Smooth muscle cell (in vitro differentiated cells): ENCODE measurements around the gene SNU13. TPM values are rescaled to one million over a fixed set of nuclear protein-coding genes. Genes with fewer than 3 reads are reported as not detected.

ENCODE experiments used
- DNase-seq: peaks from one replicate; lab custom pipeline; 2025; ENCODE audit not compliant: unreplicated experiment; lab: John Stamatoyannopoulos, UW
- H2AFZ ChIP-seq: fragments of 200-600 bp; sonication (generic); 2 replicates; pipeline ENCODE4 v1.6.0; 2016; ENCODE audit warnings: antibody characterized with exemption, low read depth, mild to moderate bottlenecking
- H3F3A ChIP-seq: fragments of 200-600 bp; sonication (generic); 2 replicates; pipeline ENCODE4 v1.6.0; 2017; ENCODE audit warnings: antibody characterized with exemption, low read depth
- H3K27ac ChIP-seq: fragments of 200-600 bp; sonication (generic); 2 replicates; pipeline ENCODE4 v1.5.1; 2016; ENCODE audit warnings: low read depth, mild to moderate bottlenecking
- H3K27me3 ChIP-seq: fragments of 200-600 bp; sonication (generic); 2 replicates; pipeline ENCODE4 v1.6.1; 2016; ENCODE audit warnings: low read depth, mild to moderate bottlenecking
- H3K36me3 ChIP-seq: fragments of 200-600 bp; sonication (generic); 2 replicates; pipeline ENCODE4 v1.5.1; 2016; ENCODE audit warnings: low read depth
- H3K4me1 ChIP-seq: fragments of 200-600 bp; sonication (generic); 2 replicates; pipeline ENCODE4 v1.5.1; 2016; ENCODE audit warnings: low read depth
- H3K4me2 ChIP-seq: fragments of 200-600 bp; sonication (generic); 2 replicates; pipeline ENCODE4 v1.6.0; 2016; ENCODE audit warnings: mild to moderate bottlenecking
- H3K4me3 ChIP-seq: fragments of 200-600 bp; sonication (generic); 2 replicates; pipeline ENCODE4 v1.5.1; 2016; ENCODE audit warnings: mild to moderate bottlenecking
- H3K79me2 ChIP-seq: fragments of 200-600 bp; sonication (generic); 2 replicates; pipeline ENCODE4 v1.6.0; 2016; ENCODE audit warnings: low read depth, mild to moderate bottlenecking
- H3K9ac ChIP-seq: fragments of 200-600 bp; sonication (generic); 2 replicates; pipeline ENCODE4 v1.6.0; 2016; ENCODE audit warnings: low read depth
- H3K9me3 ChIP-seq: fragments of 200-600 bp; sonication (generic); replicated peaks from 2 replicates; pipeline ENCODE4 v1.5.1; 2016; ENCODE audit warnings: low read depth
- H4K20me1 ChIP-seq: fragments of 200-600 bp; sonication (generic); 2 replicates; pipeline ENCODE4 v1.6.0; 2016; ENCODE audit warnings: low read depth
- WGBS: methylation state at CpG from one replicate; pipeline ENCODE4 v1.1.7; 2016; ENCODE audit warnings: low lambda C conversion rate; 5-methylcytosine and 5-hydroxymethylcytosine counted together
- polyA plus RNA-seq: library from polyadenylated mRNA; unstranded; fragments of >200 nt; fragmentation: Nextera tagmentation; extraction: Ambion mirVana; gene quantifications from 2 replicates; pipeline ENCODE4 v1.2.1, GENCODE V29; 2016
- total RNA-seq: library from RNA; depleted of rRNA; stranded (reverse); fragments of >200 nt; gene quantifications from 2 replicates; pipeline ENCODE4 v1.2.3, GENCODE V29; 2014
- TF ChIP-seq, protein P1 (sequence below): fragments of 200-600 bp; sonication (generic); IDR thresholded peaks from 2 replicates; pipeline ENCODE4 v1.5.1; 2017; ENCODE audit warnings: borderline replicate concordance, mild to moderate bottlenecking, antibody characterized with exemption; ENCODE audit not compliant: insufficient read depth, poor library complexity, severe bottlenecking

The SNU13 gene
- total and polyA plus RNA-seq, 2 experiments from 2014 or later = 142 to 250 TPM

DNA sequence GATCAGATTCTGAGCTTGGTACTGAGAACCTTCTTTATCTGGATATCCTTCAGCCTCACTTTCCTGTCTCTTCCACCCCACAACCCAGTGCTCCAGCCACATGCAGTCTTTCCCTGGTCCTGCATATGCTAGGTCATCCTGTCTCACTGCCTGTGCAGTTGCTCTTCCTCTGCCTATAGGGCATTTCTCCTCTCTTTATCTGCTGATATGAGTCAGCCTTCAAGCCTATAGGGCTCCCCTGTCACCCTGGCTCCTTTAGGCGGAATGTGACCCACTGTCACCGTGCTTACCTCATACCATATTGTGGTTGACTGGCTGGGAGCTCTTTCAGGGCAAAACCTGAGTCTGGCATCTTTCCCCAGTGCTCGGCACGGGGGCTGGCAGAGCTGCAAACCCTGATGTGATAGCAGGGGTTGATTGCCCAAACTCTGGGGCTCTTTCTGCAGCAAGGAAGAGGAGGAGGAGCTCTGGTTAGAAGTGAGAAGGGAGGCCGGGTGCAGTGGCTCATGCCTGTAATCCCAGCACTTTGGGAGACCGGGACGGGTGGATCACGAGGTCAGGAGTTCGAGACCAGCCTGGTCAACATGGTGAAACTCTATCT is 36.9 kb upstream of the SNU13 start:
- WGBS = 69% methylated on average over 9 of the region's 9 CpGs
- Histone ChIP-seq H3K4me1 (no peaks in the 10 kb centered on the region), H3K4me3 (no peak overlapping the region), H3K27me3 (no peaks in the 10 kb centered on the region), H3K9me3 (no peaks in the 10 kb centered on the region), H3K36me3 (no peaks in the 10 kb centered on the region), H3K79me2 (no peaks in the 10 kb centered on the region), H3K4me2 (no peak overlapping the region), H3F3A (no peaks in the 10 kb centered on the region), H4K20me1 (no peaks in the 10 kb centered on the region), H3K27ac (no peak overlapping the region), H2AFZ (no peak overlapping the region), H3K9ac (no peak overlapping the region)
- TF ChIP-seq, protein P1, sequence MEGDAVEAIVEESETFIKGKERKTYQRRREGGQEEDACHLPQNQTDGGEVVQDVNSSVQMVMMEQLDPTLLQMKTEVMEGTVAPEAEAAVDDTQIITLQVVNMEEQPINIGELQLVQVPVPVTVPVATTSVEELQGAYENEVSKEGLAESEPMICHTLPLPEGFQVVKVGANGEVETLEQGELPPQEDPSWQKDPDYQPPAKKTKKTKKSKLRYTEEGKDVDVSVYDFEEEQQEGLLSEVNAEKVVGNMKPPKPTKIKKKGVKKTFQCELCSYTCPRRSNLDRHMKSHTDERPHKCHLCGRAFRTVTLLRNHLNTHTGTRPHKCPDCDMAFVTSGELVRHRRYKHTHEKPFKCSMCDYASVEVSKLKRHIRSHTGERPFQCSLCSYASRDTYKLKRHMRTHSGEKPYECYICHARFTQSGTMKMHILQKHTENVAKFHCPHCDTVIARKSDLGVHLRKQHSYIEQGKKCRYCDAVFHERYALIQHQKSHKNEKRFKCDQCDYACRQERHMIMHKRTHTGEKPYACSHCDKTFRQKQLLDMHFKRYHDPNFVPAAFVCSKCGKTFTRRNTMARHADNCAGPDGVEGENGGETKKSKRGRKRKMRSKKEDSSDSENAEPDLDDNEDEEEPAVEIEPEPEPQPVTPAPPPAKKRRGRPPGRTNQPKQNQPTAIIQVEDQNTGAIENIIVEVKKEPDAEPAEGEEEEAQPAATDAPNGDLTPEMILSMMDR = no peak
- no peak for DNase-seq

DNA sequence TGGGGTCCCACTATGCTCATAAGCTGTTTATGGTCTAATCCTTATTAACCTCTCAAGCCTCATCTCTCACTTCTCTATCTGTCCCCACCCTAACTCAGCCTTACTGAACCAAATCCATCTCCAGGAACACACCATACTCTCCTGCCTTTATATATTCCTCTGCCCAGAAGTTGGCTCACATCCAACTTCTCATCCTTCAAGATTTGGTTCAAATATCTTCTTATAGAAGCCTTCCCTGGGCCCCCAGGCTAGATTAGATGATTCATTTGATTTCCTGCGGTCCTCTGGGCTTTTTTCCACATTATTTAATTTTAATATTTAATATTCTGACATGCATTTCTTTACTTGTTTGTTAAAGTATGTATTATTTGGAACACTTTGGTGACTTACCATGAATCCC is 33.8 kb upstream of the SNU13 start:
- WGBS = 94% methylated on average over 1 of the region's 1 CpG
- Histone ChIP-seq H3F3A (no peaks in the 10 kb centered on the region), H2AFZ (no peak overlapping the region), H3K27me3 (no peaks in the 10 kb centered on the region), H3K27ac (no peak overlapping the region), H4K20me1 (no peaks in the 10 kb centered on the region), H3K4me2 (no peak overlapping the region), H3K9ac (no peak overlapping the region), H3K4me3 (no peak overlapping the region), H3K4me1 (no peaks in the 10 kb centered on the region), H3K9me3 (no peaks in the 10 kb centered on the region), H3K79me2 (no peaks in the 10 kb centered on the region), H3K36me3 (no peaks in the 10 kb centered on the region)
- TF ChIP-seq, protein P1 = no peak
- no peak for DNase-seq

DNA sequence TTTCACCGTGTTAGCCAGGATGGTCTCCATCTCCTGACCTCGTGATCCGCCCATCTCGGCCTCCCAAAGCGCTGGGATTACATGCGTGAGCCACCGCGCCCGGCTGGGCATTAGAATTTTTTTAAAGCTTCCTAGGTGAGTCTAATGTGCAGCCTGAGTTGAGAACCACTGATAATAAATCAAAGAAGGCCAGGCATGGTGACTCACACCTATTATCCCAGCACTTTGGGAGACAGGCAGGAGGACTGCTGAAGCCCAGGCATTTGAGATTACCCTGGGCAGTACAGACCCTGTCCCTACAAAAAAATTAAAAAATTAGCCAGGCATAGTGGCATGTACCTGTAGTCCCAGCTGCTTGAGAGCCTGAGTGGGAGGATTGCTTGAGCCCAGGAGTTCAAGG is 24.3 kb upstream of the SNU13 start:
- no peaks in the 10 kb centered on the region for H3K27me3 ChIP-seq
- H3K4me1 ChIP-seq = no peaks in the 10 kb centered on the region
- TF ChIP-seq, protein P1 = no peak
- H3K36me3 ChIP-seq = no peaks in the 10 kb centered on the region
- H3K79me2 ChIP-seq = no peaks in the 10 kb centered on the region
- no peak for DNase-seq
- no peak overlapping the region for H3K27ac ChIP-seq
- H3F3A ChIP-seq = no peaks in the 10 kb centered on the region
- H2AFZ ChIP-seq = no peak overlapping the region
- WGBS = 74% methylated on average over 9 of the region's 9 CpGs
- no peak overlapping the region for H3K4me3 ChIP-seq
- no peak overlapping the region for H3K9ac ChIP-seq
- H4K20me1 ChIP-seq = no peaks in the 10 kb centered on the region
- no peaks in the 10 kb centered on the region for H3K9me3 ChIP-seq
- H3K4me2 ChIP-seq = no peak overlapping the region

DNA sequence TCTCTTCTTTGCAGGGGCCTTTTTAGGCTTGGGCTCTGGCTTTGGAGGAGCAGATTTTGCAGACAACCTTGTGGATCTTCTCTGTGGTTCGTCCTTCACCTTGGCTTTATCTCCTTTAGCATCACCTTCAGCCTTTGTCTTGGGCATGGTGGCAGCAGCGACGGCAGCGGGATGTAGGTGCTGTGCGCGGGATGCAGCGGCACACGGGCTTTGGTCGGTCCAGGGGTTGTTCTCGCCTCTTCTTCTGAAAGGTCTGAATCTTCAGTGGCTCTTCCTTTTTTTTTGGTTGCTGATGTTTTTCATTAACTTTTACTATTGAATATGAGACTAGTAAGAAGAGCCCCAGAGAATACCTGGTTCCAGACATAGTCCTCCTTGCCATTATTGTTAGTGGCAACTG is 20.7 kb upstream of the SNU13 start:
- Histone ChIP-seq H3K36me3 (no peaks in the 10 kb centered on the region), H3K4me2 (no peak overlapping the region), H4K20me1 (no peaks in the 10 kb centered on the region), H3K4me3 (no peak overlapping the region), H3F3A (no peaks in the 10 kb centered on the region), H2AFZ (no peak overlapping the region), H3K4me1 (no peaks in the 10 kb centered on the region), H3K79me2 (no peaks in the 10 kb centered on the region), H3K9me3 (no peaks in the 10 kb centered on the region), H3K27ac (no peak overlapping the region), H3K27me3 (no peaks in the 10 kb centered on the region), H3K9ac (no peak overlapping the region)
- WGBS = 90% methylated on average over 10 of the region's 10 CpGs
- no peak for DNase-seq
- TF ChIP-seq, protein P1 = no peak
